B cell (primary cell): ENCODE results near the gene HBM. TPM values are rescaled to one million over a fixed set of nuclear protein-coding genes. Genes with fewer than 3 reads are reported as not detected.

Experiments used
- ATAC-seq: fragments of 200-7000 bp; cut with Tn5 transposase; one replicate; pipeline ENCODE4 v1.10.0; 2021; ENCODE audit warnings: low read depth, mild to moderate bottlenecking, moderate number of reproducible peaks, moderate library complexity
- CTCF ChIA-PET: fragments of 350-600 bp; sonication (Branson Sonifier 250); formaldehyde crosslinking; loops from one replicate; lab custom pipeline; 2021; ENCODE audit warnings: antibody characterized with exemption, inconsistent platforms; lab: Charles Lee
- POLR2A ChIA-PET: fragments of 350-600 bp; sonication (Branson Sonifier 250); formaldehyde crosslinking; loops from one replicate; lab custom pipeline; 2021; ENCODE audit warnings: antibody characterized with exemption; lab: Charles Lee
- DNase-seq: peaks from one replicate; pipeline ENCODE4 v3.0.0; 2013
- H2AFZ ChIP-seq: 2 replicates; pipeline ENCODE4 v1.6.1; 2012; ENCODE audit warnings: mild to moderate bottlenecking, low read depth, low read length; ENCODE audit not compliant: insufficient read depth, poor library complexity, severe bottlenecking
- H3K27ac ChIP-seq, 2 donors: 1 replicate in 1 of 2; 2 replicates in 1 of 2; pipeline ENCODE4 v1.5.1; 2012 to 2013; ENCODE audit warnings: low read length in 2 of 2, mild to moderate bottlenecking in 2 of 2, moderate library complexity in 1 of 2
- H3K27me3 ChIP-seq, 4 experiments: fragments of 200-600 bp in 1 of 4; sonication (generic) in 1 of 4; replicated peaks in 1 of 4; 1 replicate in 2 of 4; 2 replicates in 2 of 4; pipeline versions ENCODE4 v1.6.1 to v1.7.0; 2013 to 2016; ENCODE audit warnings: low read length in 3 of 4, mild to moderate bottlenecking in 2 of 4, mixed read lengths in 1 of 4, moderate library complexity in 1 of 4; ENCODE audit not compliant: insufficient read depth in 4 of 4, control insufficient read depth in 3 of 4; ENCODE audit errors: control extremely low read depth in 1 of 4
- H3K36me3 ChIP-seq, 2 experiments: replicated peaks in 1 of 2; 1 replicate in 1 of 2; 2 replicates in 1 of 2; pipeline versions ENCODE4 v1.6.1 to v1.7.1; 2013; ENCODE audit warnings: low read length in 1 of 2; ENCODE audit not compliant: insufficient read depth in 2 of 2, control insufficient read depth in 1 of 2; ENCODE audit errors: control extremely low read depth in 1 of 2, extremely low read depth in 1 of 2
- H3K4me1 ChIP-seq, 2 donors: fragments of 200-600 bp in 1 of 2; sonication (generic) in 1 of 2; 1 replicate in 1 of 2; 2 replicates in 1 of 2; pipeline versions ENCODE4 v1.5.1 to v1.6.1; 2013 to 2017; ENCODE audit warnings: low read length in 2 of 2; ENCODE audit not compliant: control insufficient read depth in 2 of 2, insufficient read depth in 2 of 2
- H3K4me2 ChIP-seq: replicated peaks from 2 replicates; pipeline ENCODE3; 2012; ENCODE audit warnings: mild to moderate bottlenecking, low read depth, low read length; ENCODE audit not compliant: poor library complexity, severe bottlenecking
- H3K4me3 ChIP-seq, 5 experiments: fragments of 200-600 bp in 1 of 5; sonication (generic) in 1 of 5; 1 replicate in 3 of 5; 2 replicates in 2 of 5; pipeline versions ENCODE4 v1.5.1 to v1.7.0; 2011 to 2016; ENCODE audit warnings: low read length in 4 of 5, mild to moderate bottlenecking in 4 of 5, low read depth in 2 of 5, control low read depth in 1 of 5, moderate library complexity in 1 of 5; ENCODE audit not compliant: insufficient read depth in 1 of 5; ENCODE audit errors: control extremely low read depth in 1 of 5, extremely low read depth in 1 of 5
- H3K79me2 ChIP-seq: fragments of 200-600 bp; sonication (generic); one replicate; pipeline ENCODE4 v1.6.0; 2016; ENCODE audit warnings: low read length; ENCODE audit not compliant: control insufficient read depth, insufficient read depth
- H3K9ac ChIP-seq: fragments of 200-600 bp; sonication (generic); 2 replicates; pipeline ENCODE4 v1.6.1; 2017; ENCODE audit warnings: mild to moderate bottlenecking, low read length, moderate library complexity
- H3K9me3 ChIP-seq, 3 donors: one replicate each; pipeline versions ENCODE4 v1.6.1 to v1.7.1; 2013; ENCODE audit warnings: low read length in 2 of 3; ENCODE audit not compliant: control insufficient read depth in 2 of 3, insufficient read depth in 1 of 3; ENCODE audit errors: control extremely low read depth in 1 of 3
- H4K20me1 ChIP-seq: 2 replicates; pipeline ENCODE4 v1.6.0; 2012; ENCODE audit warnings: mild to moderate bottlenecking, low read length; ENCODE audit not compliant: insufficient read depth, control insufficient read depth, poor library complexity, severe bottlenecking
- H3K27ac Mint-ChIP-seq: one replicate; pipeline ENCODE4 v1.8.0; 2021; ENCODE audit warnings: mixed read lengths
- H3K27me3 Mint-ChIP-seq: one replicate; pipeline ENCODE4 v1.8.0; 2021; ENCODE audit warnings: mixed read lengths
- H3K4me1 Mint-ChIP-seq: one replicate; pipeline ENCODE4 v1.8.0; 2021; ENCODE audit warnings: mixed read lengths
- H3K4me3 Mint-ChIP-seq: one replicate; pipeline ENCODE4 v1.8.0; 2021; ENCODE audit warnings: mixed read lengths
- H3K9me3 Mint-ChIP-seq: one replicate; pipeline ENCODE4 v1.8.0; 2022; ENCODE audit warnings: mixed read lengths; ENCODE audit not compliant: insufficient read depth
- CTCF ChIP-seq: fragments of 200-600 bp; IDR thresholded peaks from one replicate; pipeline ENCODE4 v1.8.0; 2022; ENCODE audit warnings: antibody characterized with exemption, mild to moderate bottlenecking
- EZH2 ChIP-seq: IDR thresholded peaks from 2 replicates; pipeline ENCODE4 v1.6.1; 2012; ENCODE audit warnings: borderline replicate concordance, low read depth, mild to moderate bottlenecking, moderate library complexity, low read length; ENCODE audit not compliant: insufficient read depth, poor library complexity, severe bottlenecking
- WGBS: methylation state at CpG from one replicate; pipeline ENCODE4 v1.1.5; 2013; ENCODE audit warnings: missing lambda C conversion rate; ENCODE audit not compliant: insufficient coverage; 5-methylcytosine and 5-hydroxymethylcytosine counted together
- intact Hi-C: fragments of 100-400 bp; cut with micrococcal nuclease; formaldehyde crosslinking; loops from one replicate; pipeline ENCODE4 v1.10.0; 2022
- polyA plus RNA-seq: library from polyadenylated mRNA; depleted of rRNA; stranded (reverse); fragments of >200 nt; gene quantifications from 2 replicates; pipeline ENCODE4 v1.2.3, GENCODE V29; 2012
- total RNA-seq, 2 donors: library from RNA; stranded (reverse); fragments of 120-200 nt in 1 of 2; gene quantifications; 1 replicate in 1 of 2; 2 replicates in 1 of 2; pipeline versions ENCODE4 v1.2.3 to v1.2.4, GENCODE V29; 2013 to 2022

HBM gene
- total and polyA plus RNA-seq, 2 donors (not counting 1 experiment from before 2014, with no cell fraction given), result 0.64 TPM; not detected in 1

GRCh38 chr16:119835-120491, 45.8 kb upstream of the HBM start:
- no peaks in the 10 kb centered on the region for H3K27me3 Mint-ChIP-seq
- ChIA-PET POLR2A (no interaction called here), CTCF (interaction anchor here (3.9 to 4.5 kb wide), 2 partner anchors 13 to 242 kb away, joined by 23 to 43 read pairs; no protein-coding TSS in a partner anchor)
- no peak overlapping the region for H3K4me3 ChIP-seq
- H3K27me3 ChIP-seq, result no peaks in the 10 kb centered on the region
- H3K4me3 Mint-ChIP-seq, result no peak overlapping the region
- no peak overlapping the region for H3K9ac ChIP-seq
- TF ChIP-seq EZH2 (no peak), CTCF (no peak)
- H3K9me3 Mint-ChIP-seq, result no peaks in the 10 kb centered on the region
- ATAC-seq (no peak), DNase-seq (no peak)
- H3K4me2 ChIP-seq, result no peak overlapping the region
- peaks cover 0 to 12% of the 10 kb centered on the region in 2 experiments for H3K36me3 ChIP-seq
- WGBS, result 97% methylated on average over 3 of the region's 3 CpGs
- H3K79me2 ChIP-seq, result peaks cover 10% of the 10 kb centered on the region
- H3K4me1 ChIP-seq, result peaks cover 0 to 6% of the 10 kb centered on the region in 2 donors
- H2AFZ ChIP-seq, result no peak overlapping the region
- intact Hi-C loops, result no loop called here
- no peak overlapping the region for H3K27ac ChIP-seq
- no peaks in the 10 kb centered on the region for H3K9me3 ChIP-seq
- H3K4me1 Mint-ChIP-seq, result peaks cover 4% of the 10 kb centered on the region
- H4K20me1 ChIP-seq, result peaks cover 4% of the 10 kb centered on the region
- H3K27ac Mint-ChIP-seq, result no peak overlapping the region

GRCh38 chr16:120756-121155, 45.0 kb upstream of the HBM start:
- H3K4me3 Mint-ChIP-seq, result no peak overlapping the region
- no peak overlapping the region for H3K9ac ChIP-seq
- no peaks in the 10 kb centered on the region for H3K27me3 Mint-ChIP-seq
- H3K79me2 ChIP-seq, result peaks cover 10% of the 10 kb centered on the region
- no peak overlapping the region for H3K27ac ChIP-seq
- H4K20me1 ChIP-seq, result peaks cover 12% of the 10 kb centered on the region
- intact Hi-C loops, result no loop called here
- peaks cover 4% of the 10 kb centered on the region for H3K4me1 Mint-ChIP-seq
- H3K4me1 ChIP-seq, result peaks cover 0 to 6% of the 10 kb centered on the region in 2 donors
- 86% methylated on average over 1 of the region's 2 CpGs for WGBS
- no peaks in the 10 kb centered on the region for H3K9me3 ChIP-seq
- H3K4me3 ChIP-seq, result no peak overlapping the region
- no peaks in the 10 kb centered on the region for H3K9me3 Mint-ChIP-seq
- H3K4me2 ChIP-seq, result no peak overlapping the region
- no peak overlapping the region for H3K27ac Mint-ChIP-seq
- ChIA-PET POLR2A (no interaction called here), CTCF (interaction anchor here (4.5 kb wide), 1 partner anchor 14 kb away, joined by 43 read pairs; no protein-coding TSS in a partner anchor)
- no peaks in the 10 kb centered on the region for H3K27me3 ChIP-seq
- no peak for ATAC-seq
- no peak overlapping the region for H2AFZ ChIP-seq
- no peak for DNase-seq
- H3K36me3 ChIP-seq, result peaks cover 0 to 12% of the 10 kb centered on the region in 2 experiments
- TF ChIP-seq EZH2 (no peak), CTCF (no peak)
